K562 (cell line): Measurements from ENCODE around the gene CCDC141. TPM values are rescaled to one million over a fixed set of nuclear protein-coding genes. Genes with fewer than 3 reads are reported as not detected.

Source experiments
- ATAC-seq: fragments of 200-7000 bp; cut with Tn5 transposase; 3 replicates; pipeline ENCODE4 v1.9.1; 2020; ENCODE audit warnings: moderate library complexity
- BruUV-seq: library from RNA; stranded (reverse); fragments of 400-500 nt; replicated peaks from 2 replicates; lab custom pipeline; 2021; lab: Mats Ljungman, UMichigan
- CTCF ChIA-PET: fragments of 300-600 bp; formaldehyde crosslinking; extraction: SDS; loops from one replicate; lab custom pipeline; 2021; ENCODE audit warnings: low intra/inter-chr PET ratio; lab: Yijun Ruan, JAX
- POLR2A ChIA-PET: fragments of 300-600, 350-650 bp; sonication (Branson Sonifier 250); formaldehyde crosslinking; extraction: SDS; loops from one replicate; lab custom pipeline; 2021; ENCODE audit warnings: antibody characterized with exemption, inconsistent platforms; lab: Yijun Ruan, JAX
- DNase-seq, 4 experiments: peaks; one replicate each; pipeline versions ENCODE4 v3.0.0 to v3.0.0-alpha.2; 2011 to 2018; ENCODE audit warnings: low spot score in 3 of 4, mixed read lengths in 3 of 4; ENCODE audit errors: extremely low read depth in 1 of 4
- FAIRE-seq: peaks from 2 replicates; lab custom pipeline; 2011; peaks lifted over from hg19 to GRCh38; lab: Jason Lieb, UNC
- H2AFZ ChIP-seq: 2 replicates; pipeline ENCODE4 v1.6.0; 2011; ENCODE audit warnings: low read depth, low read length, control low read depth, inconsistent platforms
- H3K27ac ChIP-seq: fragments of 200-600 bp; 3 replicates; pipeline ENCODE4 v1.8.0; 2011; ENCODE audit warnings: low read depth, mild to moderate bottlenecking, control low read depth, inconsistent platforms, low read length, moderate library complexity, mixed read lengths; ENCODE audit errors: extremely low read depth
- H3K27me3 ChIP-seq, 2 experiments: fragments of 300-600 bp in 1 of 2; 2 replicates in 1 of 2; 3 replicates in 1 of 2; pipeline versions ENCODE4 v1.6.0 to v1.8.0; 2011; ENCODE audit warnings: inconsistent platforms in 2 of 2, low read length in 2 of 2, mild to moderate bottlenecking in 1 of 2, mixed read lengths in 1 of 2, moderate library complexity in 1 of 2; ENCODE audit not compliant: control insufficient read depth in 2 of 2, insufficient read depth in 2 of 2
- H3K36me3 ChIP-seq: fragments of 300-600 bp; 3 replicates; pipeline ENCODE4 v1.8.0; 2011; ENCODE audit warnings: mild to moderate bottlenecking, low read length, inconsistent platforms; ENCODE audit not compliant: control insufficient read depth, insufficient read depth
- H3K4me1 ChIP-seq, 2 experiments: fragments of 200-600 bp in 1 of 2; replicated peaks in 1 of 2; 2 replicates in 1 of 2; 3 replicates in 1 of 2; pipeline versions ENCODE4 v1.5.1 to v1.8.0; 2011; ENCODE audit warnings: inconsistent platforms in 2 of 2, low read length in 2 of 2, mild to moderate bottlenecking in 1 of 2, mixed read lengths in 1 of 2, moderate library complexity in 1 of 2; ENCODE audit not compliant: control insufficient read depth in 2 of 2, insufficient read depth in 2 of 2
- H3K4me2 ChIP-seq: 2 replicates; pipeline ENCODE4 v1.6.1; 2011; ENCODE audit warnings: low read length, control low read depth, inconsistent platforms, mixed read lengths; ENCODE audit not compliant: insufficient read depth
- H3K4me3 ChIP-seq: fragments of 200-600 bp; sonication (generic), shearing (Covaris generic); 2 replicates; pipeline ENCODE4 v1.5.1; 2016; ENCODE audit warnings: control low read depth, inconsistent platforms
- H3K79me2 ChIP-seq: fragments of 200-600 bp; 3 replicates; pipeline ENCODE4 v1.8.0; 2011; ENCODE audit warnings: low read length, inconsistent platforms; ENCODE audit not compliant: control insufficient read depth, insufficient read depth
- H3K9ac ChIP-seq, 2 experiments: 2 replicates each; pipeline versions ENCODE4 v1.6.0 to v1.6.1; 2011; ENCODE audit warnings: low read depth in 2 of 2, low read length in 2 of 2, control low read depth in 1 of 2, inconsistent platforms in 1 of 2, mild to moderate bottlenecking in 1 of 2, mixed read lengths in 1 of 2; ENCODE audit not compliant: insufficient read depth in 1 of 2
- H3K9me1 ChIP-seq: one replicate; pipeline ENCODE4 v1.6.0; 2011; ENCODE audit warnings: inconsistent platforms, mild to moderate bottlenecking, low read length, moderate library complexity; ENCODE audit not compliant: control insufficient read depth, insufficient read depth
- H3K9me3 ChIP-seq: replicated peaks from 2 replicates; pipeline ENCODE4 v1.5.1; 2011; ENCODE audit warnings: low read depth, low read length, inconsistent platforms; ENCODE audit not compliant: control insufficient read depth, insufficient read depth
- H4K20me1 ChIP-seq: replicated peaks from 2 replicates; pipeline ENCODE4 v1.6.1; 2011; ENCODE audit warnings: low read length, inconsistent platforms, mixed read lengths; ENCODE audit not compliant: control insufficient read depth, insufficient read depth
- CEBPG ChIP-seq, 3 experiments: fragments of 200-800 bp in 1 of 3; sonication (Bioruptor generic) in 1 of 3; sonication (generic) in 1 of 3; formaldehyde crosslinking in 1 of 3; IDR thresholded peaks in 2 of 3; conservative IDR thresholded peaks in 1 of 3; 2 replicates each; pipeline versions ENCODE4 v1.6.1 to v1.8.0; 2016 to 2022; ENCODE audit warnings: missing compliant biosample characterization in 2 of 3, missing genetic modification characterization in 2 of 3, mild to moderate bottlenecking in 1 of 3, missing genetic modification reagents in 1 of 3
- HLTF ChIP-seq: fragments of 450-650 bp; IDR thresholded peaks from 2 replicates; pipeline ENCODE4 v1.6.1; 2016
- MEF2D ChIP-seq: conservative IDR thresholded peaks from 2 replicates; pipeline ENCODE4 v1.6.1; 2016; ENCODE audit warnings: low read depth, missing genetic modification characterization, missing compliant biosample characterization
- MGA ChIP-seq: fragments of 450-650 bp; IDR thresholded peaks from 2 replicates; pipeline ENCODE4 v1.6.1; 2016; ENCODE audit warnings: mild to moderate bottlenecking, moderate library complexity
- SMARCE1 ChIP-seq: fragments of 450-650 bp; IDR thresholded peaks from 2 replicates; pipeline ENCODE4 v1.7.1; 2016; ENCODE audit warnings: mild to moderate bottlenecking
- STAG1 ChIP-seq: sonication (generic); formaldehyde crosslinking; IDR thresholded peaks from 2 replicates; pipeline ENCODE4 v1.5.0; 2020; ENCODE audit warnings: missing genetic modification reagents, borderline replicate concordance
- ZFP30 ChIP-seq: fragments of 250-450 bp; sonication (Bioruptor Pico); IDR thresholded peaks from 2 replicates; pipeline ENCODE4 v1.8.0; 2022; ENCODE audit warnings: moderate library complexity, mild to moderate bottlenecking, inconsistent platforms, borderline replicate concordance
- ZNF12 ChIP-seq: sonication (generic); formaldehyde crosslinking; IDR thresholded peaks from 2 replicates; pipeline ENCODE4 v1.4.0; 2020; ENCODE audit warnings: mild to moderate bottlenecking, missing genetic modification reagents
- WGBS: fragments of 100-300 bp; shearing (Covaris generic); methylation state at CpG from one replicate; pipeline ENCODE4 v1.1.6; 2016; ENCODE audit warnings: low coverage, mixed read lengths; ENCODE audit not compliant: insufficient coverage; ENCODE audit errors: missing lambda C conversion rate; 5-methylcytosine and 5-hydroxymethylcytosine counted together
- in situ Hi-C: fragments of 300-500 bp; cut with MboI; formaldehyde crosslinking; loops from 4 replicates; pipeline ENCODE4 v1.15.0; 2018; ENCODE audit warnings: inconsistent platforms, mixed read lengths
- intact Hi-C: fragments of 100-400 bp; cut with micrococcal nuclease; formaldehyde crosslinking; loops from 2 replicates; pipeline ENCODE4 v1.14.2; 2022
- polyA plus RNA-seq, 8 experiments: library from polyadenylated mRNA; depleted of rRNA in 4 of 8; stranded (reverse) in 5 of 8; unstranded in 3 of 8; fragments of >200 nt; fragmentation: Nextera tagmentation in 2 of 8; fragmentation: Illumina TruSeq in 1 of 8; extraction: Ambion mirVana in 2 of 8; extraction: Trizol in 1 of 8; gene quantifications; 2 replicates each; pipeline versions ENCODE4 v1.2.1 to v1.2.3, GENCODE V29; 2011 to 2014; ENCODE audit warnings: inconsistent platforms in 1 of 8, missing spikeins in 1 of 8
- total RNA-seq, 7 experiments: library from RNA; depleted of rRNA in 6 of 7; stranded (reverse); fragments of >200 nt in 6 of 7; fragmentation: Illumina TruSeq in 2 of 7; extraction: Trizol in 2 of 7; gene quantifications; 2 replicates each; pipeline versions ENCODE4 v1.2.1 to v1.2.3, GENCODE V29; 2011 to 2021; ENCODE audit warnings: low replicate concordance in 1 of 7

CCDC141 gene
- total and polyA plus RNA-seq, 9 of the 15 experiments (the other 6 are each of a cell fraction or from before 2014, with no cell fraction given), result 0.09 TPM; not detected in 8

DNA sequence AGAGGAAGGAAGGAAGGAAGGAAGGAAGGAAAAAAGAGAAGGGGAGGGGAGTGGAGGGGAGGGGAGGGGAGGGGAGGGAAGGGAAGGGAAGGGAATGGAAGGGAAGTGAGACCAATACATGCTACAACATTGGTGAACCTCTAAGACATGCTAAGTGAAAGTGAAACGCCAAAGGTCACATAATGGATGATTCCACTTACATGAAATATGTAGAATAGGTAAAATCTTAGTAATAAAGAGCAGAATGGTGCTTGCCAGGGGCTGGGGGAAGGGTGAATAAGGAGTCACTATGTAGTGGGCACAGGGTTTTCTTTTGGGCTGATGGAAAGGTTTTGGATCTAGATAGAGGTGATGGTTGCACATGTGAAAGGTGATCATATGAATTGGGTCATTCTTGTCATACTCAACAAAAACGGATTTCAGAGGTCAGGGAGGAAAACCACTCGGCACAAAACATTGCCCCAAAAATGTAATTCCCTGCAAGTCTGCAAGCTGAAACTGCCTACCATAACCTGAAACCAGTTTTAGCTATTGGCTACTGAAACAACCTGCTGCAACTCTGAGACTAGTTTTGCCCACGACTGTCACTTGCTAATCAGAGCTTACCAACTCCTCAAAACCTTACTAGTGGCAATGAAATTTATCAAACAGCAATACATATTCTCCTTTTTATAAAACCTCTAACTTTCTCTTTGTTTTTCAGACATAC is 59.2 kb downstream of the CCDC141 start:
- H3K4me3 ChIP-seq, result no peak overlapping the region
- ATAC-seq (no peak), DNase-seq (no peak), FAIRE-seq (no peak)
- H3K79me2 ChIP-seq, result no peaks in the 10 kb centered on the region
- no peaks in the 10 kb centered on the region for H3K9me1 ChIP-seq
- H3K36me3 ChIP-seq, result no peaks in the 10 kb centered on the region
- ChIA-PET POLR2A (no interaction called here), CTCF (no interaction called here)
- H3K9ac ChIP-seq, result no peak overlapping the region
- no peak overlapping the region for H3K4me2 ChIP-seq
- no peaks in the 10 kb centered on the region for H3K9me3 ChIP-seq
- BruUV-seq, result no TSS peak
- 0% methylated on average over 4 of the region's 4 CpGs for WGBS
- no peaks in the 10 kb centered on the region for H3K4me1 ChIP-seq
- H3K27me3 ChIP-seq, result no peaks in the 10 kb centered on the region
- no peaks in the 10 kb centered on the region for H4K20me1 ChIP-seq
- no peak overlapping the region for H3K27ac ChIP-seq
- intact Hi-C loops, result no loop called here
- in situ Hi-C loops, result no loop called here
- H2AFZ ChIP-seq, result no peak overlapping the region
- TF ChIP-seq SMARCE1 (no peak), ZFP30 (CRISPR knock-in tag) (no peak), ZNF12 (no peak), STAG1 (no peak), MEF2D (tag) (no peak), HLTF (no peak), MGA (no peak), CEBPG (CRISPR knock-in tag; IDR thresholded peaks at IDR 0.05) (no peak), CEBPG (tag; conservative IDR thresholded peaks at IDR 0.05 in 1 of 2, IDR thresholded peaks at IDR 0.05 in 1 of 2) (no peak)
